HFF-Myc (cell line): ENCODE results near the gene ATP11A.
"Not testable (repeated sequence)": the region's sequence is repeated elsewhere in the genome, so short reads cannot be mapped to it uniquely, and the experiment has no call there.

Experiments used
- DNase-seq: peaks from one replicate; pipeline ENCODE4 v3.0.0-alpha.2; 2011; ENCODE audit warnings: low read depth; ENCODE audit errors: extremely low read depth
- H3K4me3 ChIP-seq: replicated peaks from 2 replicates; pipeline ENCODE4 v1.5.1; 2011; ENCODE audit warnings: low read depth, mild to moderate bottlenecking, control low read depth, low read length
- TF ChIP-seq, protein P1 (sequence below): IDR thresholded peaks from 2 replicates; pipeline ENCODE4 v1.5.1; 2012; ENCODE audit warnings: mild to moderate bottlenecking, low read depth, low read length, control low read depth; ENCODE audit errors: missing control alignments

ATP11A gene

DNA sequence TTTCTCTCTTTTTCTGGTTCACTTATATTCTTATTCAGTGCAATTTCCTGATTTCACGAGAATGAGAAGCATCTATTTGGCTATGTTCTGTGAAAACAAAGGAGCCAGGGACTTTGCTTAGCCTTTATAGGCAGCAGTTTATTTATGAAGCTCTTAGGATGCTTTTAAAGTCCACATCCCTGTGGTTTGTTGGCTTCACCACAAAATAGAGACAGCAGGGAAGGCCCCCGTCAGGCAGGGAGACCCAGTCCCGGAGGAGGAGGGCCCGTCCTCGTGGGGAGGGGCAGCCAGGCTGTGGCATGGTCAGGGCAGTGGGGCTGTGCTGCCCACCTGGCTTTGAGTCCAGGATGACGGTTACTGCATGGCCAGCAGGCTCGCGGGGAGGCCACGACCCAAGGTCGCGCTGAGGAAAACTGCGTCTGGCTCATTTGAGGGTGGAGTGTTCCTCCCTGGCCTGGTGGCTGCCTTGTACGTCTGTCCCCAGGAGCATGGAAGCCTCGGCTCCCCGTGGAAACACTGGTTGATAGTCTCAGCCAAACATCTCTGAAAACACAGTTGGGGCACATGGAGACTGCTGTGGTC, 92.7 kb downstream of the ATP11A start:
- TF ChIP-seq, protein P1, sequence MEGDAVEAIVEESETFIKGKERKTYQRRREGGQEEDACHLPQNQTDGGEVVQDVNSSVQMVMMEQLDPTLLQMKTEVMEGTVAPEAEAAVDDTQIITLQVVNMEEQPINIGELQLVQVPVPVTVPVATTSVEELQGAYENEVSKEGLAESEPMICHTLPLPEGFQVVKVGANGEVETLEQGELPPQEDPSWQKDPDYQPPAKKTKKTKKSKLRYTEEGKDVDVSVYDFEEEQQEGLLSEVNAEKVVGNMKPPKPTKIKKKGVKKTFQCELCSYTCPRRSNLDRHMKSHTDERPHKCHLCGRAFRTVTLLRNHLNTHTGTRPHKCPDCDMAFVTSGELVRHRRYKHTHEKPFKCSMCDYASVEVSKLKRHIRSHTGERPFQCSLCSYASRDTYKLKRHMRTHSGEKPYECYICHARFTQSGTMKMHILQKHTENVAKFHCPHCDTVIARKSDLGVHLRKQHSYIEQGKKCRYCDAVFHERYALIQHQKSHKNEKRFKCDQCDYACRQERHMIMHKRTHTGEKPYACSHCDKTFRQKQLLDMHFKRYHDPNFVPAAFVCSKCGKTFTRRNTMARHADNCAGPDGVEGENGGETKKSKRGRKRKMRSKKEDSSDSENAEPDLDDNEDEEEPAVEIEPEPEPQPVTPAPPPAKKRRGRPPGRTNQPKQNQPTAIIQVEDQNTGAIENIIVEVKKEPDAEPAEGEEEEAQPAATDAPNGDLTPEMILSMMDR: no peak
- no peak for DNase-seq
- no peak overlapping the region for H3K4me3 ChIP-seq

DNA sequence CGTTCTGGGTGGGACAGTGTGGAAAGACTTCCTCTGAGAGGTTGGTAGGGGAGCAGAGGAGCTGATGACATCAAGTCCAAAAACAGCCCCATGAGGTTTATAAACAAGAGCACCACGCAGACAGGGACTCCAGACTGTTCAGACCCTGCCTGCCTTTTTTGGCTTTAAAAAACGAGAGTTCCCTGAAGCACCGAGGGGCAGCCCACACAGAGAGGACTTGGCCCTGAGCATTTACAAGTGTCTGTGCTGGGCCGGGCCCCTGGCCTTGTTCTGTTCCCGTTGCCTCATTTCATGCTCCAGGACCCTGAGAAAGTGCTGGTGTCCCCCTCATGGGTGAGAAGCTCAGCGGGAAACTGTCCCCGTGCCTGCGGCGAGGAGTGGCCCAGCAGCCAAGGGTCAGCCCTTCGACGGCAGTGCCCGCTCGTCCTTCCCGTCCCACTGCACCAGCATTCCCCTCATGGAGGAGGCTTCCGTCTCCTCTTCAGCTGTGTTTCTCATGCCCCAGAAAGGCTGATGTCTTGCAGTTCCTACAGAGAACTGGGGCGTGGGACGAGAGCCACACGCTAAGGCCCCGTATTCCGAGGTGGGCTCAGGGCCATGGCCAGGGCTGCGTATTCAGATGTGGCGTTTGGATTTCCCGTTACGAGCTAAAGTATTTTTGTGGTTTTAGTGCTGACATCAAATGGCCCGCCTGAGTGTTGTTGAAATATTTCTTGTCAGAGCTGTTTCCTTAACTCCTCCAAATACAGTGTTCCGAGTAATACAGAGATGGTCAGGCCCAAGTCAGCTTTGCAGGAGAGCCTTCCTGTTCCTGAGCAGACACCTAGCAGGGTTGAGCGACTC, 93.5 kb downstream of the ATP11A start:
- DNase-seq: no peak
- TF ChIP-seq, protein P1: no peak
- no peak overlapping the region for H3K4me3 ChIP-seq

DNA sequence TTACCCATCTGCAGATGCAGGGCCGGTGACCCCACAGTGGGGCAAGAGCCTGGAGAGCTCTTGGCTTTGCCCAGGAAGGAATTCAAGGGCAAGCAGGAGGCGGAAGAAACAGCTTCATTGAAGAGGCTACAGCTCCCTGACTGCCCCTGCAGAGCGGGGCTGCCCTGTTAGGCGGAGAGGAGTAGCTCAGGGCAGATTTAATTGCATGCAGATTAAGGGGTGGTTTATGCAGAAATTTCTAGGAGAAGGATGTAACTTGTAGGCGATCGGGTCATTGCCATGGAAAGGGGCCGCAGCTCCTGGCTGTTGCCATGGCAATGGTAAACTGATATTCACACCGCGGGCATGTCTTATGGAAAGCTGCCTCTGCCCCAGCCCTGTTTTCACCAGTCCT, 94.1 kb downstream of the ATP11A start:
- no peak for DNase-seq
- TF ChIP-seq, protein P1: no peak
- H3K4me3 ChIP-seq: no peak overlapping the region

DNA sequence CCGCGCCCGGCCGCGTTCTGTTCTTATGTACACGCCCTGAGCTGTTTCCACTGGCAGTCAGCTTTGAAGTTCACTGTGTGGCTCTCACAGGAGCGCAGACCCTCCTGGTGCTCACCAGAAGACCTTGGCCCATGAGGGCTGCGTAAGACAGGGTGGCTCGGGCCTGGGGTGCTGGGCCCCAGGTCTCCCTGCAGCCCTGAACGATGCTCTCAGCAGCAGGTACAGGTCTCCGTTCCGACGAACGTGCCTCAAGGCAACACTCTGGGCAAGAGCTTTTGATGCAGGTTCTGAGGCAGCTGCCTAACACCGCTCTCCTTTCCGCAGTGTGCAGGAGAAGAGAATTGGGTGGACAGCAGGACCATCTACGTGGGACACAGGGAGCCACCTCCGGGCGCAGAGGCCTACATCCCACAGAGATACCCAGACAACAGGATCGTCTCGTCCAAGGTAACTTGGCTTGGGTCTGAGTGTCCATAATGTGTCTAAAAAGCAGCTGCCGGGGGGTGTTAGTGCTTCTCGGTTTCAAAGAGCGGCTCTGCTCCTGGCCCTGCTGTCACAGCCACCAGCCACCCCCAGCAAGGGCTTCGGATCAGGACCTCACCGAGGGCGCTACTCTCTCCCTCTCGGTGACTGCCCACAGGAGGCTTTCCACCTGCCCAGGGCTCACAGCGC, 95.1 kb downstream of the ATP11A start:
- no peak overlapping the region for H3K4me3 ChIP-seq
- TF ChIP-seq, protein P1: no peak
- no peak for DNase-seq

DNA sequence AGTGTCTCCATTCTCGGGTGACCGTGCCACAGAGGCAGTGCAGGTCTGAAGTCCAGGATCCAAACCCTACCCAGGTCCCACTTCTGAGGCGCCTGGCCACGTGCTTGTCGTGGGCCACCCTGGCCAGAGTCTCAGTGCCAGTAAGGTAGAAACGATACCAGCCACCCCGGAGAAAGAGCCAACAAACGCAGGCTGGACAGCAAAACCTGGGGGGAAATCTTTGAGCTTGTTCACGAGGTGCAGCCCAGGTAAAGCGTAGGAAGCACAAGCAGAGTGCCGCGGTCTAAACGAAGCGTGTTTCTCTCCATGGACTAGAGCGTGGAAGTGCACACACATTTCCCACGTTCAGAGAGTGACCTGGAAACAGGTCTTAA, 95.6 kb downstream of the ATP11A start:
- TF ChIP-seq, protein P1: no peak
- DNase-seq: no peak
- no peak overlapping the region for H3K4me3 ChIP-seq

DNA sequence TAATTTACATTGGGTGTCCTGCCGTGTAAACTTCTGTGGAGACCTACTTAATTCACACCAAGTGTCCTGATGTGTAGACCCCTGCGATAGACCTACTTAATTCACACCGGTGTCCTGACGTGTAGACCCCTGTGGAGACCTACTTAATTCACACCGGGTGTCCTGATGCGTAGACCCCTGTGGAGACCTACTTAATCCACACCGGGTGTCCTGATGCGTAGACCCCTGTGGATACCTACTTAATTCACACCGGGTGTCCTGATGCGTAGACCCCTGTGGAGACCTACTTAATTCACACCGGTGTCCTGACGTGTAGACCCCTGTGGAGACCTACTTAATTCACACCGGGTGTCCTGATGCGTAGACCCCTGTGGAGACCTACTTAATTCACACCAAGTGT, 97.0 kb downstream of the ATP11A start:
- not testable (repeated sequence) for DNase-seq, H3K4me3 ChIP-seq
